GM19023 (cell line): ENCODE measurements around the gene MRGPRE.

Source experiments
- ATAC-seq: cut with Tn5 transposase; IDR thresholded peaks from one replicate; pipeline ENCODE4 v1.9.1; 2021; ENCODE audit warnings: mild to moderate bottlenecking, moderate library complexity; ENCODE audit not compliant: unreplicated experiment

The MRGPRE gene

DNA sequence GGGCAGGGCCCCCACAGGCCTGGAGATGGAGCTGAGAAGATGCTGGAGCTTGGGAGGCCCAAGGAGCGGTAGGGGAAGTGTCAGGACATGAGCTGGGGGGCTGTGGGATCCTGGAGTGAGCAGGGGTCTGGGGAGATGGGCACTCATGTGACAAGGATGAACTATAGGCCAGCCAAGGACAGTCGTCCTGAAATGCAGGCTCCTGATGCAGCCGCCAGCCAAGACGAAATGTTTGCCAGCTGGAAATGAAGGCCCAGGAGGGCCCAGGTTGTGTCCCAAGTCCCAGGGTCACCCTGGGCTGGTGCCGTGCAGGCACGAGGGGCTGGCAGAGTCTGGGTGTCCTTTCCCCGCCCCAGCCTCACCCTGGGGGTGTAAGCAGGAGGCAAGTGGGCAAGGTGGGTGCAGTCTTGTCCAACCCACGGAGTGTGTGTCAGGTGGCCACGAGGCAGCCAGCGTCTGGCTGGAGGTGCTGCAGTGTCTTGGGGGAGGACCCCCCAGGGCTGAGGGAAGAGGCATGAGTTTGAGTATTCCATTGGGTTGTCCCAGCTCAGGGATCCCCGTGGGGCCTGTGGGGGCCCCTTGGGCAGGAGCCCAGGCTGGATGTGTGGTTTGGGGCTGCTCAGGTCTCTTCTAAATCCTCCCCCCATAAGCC lies 35.0 kb downstream of the MRGPRE start:
- ATAC-seq = no peak

DNA sequence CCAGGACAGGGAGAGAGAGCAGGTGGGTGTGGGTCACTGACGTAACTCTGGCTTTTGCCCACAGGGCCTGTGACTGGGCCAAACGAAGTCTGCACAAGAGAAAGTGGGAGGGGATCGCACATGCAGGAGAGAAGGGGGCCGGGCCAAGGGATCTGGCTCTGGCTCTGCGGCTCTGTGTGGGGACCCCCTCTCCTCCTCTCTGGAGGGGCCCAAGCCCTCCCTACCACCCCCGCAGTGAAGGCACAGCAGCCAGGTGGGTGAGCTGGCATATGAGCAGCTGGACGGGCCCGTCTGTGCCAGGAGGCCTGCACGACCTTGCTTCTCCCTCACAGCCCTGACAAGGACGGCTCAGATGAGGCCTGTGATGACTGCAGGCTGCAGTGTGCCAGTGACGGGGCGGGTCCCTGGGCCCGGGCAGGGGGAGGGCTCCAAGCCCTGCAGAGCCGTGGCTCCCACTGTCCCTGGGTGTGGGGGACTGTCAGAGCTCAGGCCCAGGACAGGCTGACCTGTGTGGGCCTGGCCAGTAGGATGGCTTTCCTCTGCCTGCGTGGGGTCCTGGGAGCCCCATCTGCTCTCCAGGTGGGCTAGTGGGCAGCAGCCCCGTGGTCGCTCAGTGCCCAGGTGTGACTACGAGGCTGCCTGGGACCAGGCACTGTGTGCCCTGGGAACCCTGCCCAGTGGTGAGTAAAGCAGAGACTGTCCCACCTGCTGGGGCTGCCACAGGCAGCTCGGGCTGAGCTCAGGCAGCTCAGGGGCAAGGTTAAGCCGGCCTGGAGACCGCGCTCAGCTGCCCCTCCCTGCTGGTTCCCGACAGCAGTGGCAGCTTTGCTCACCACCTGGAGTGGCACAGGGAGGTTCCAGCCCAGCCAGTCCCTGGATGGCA lies 35.8 kb downstream of the MRGPRE start:
- no peak for ATAC-seq

DNA sequence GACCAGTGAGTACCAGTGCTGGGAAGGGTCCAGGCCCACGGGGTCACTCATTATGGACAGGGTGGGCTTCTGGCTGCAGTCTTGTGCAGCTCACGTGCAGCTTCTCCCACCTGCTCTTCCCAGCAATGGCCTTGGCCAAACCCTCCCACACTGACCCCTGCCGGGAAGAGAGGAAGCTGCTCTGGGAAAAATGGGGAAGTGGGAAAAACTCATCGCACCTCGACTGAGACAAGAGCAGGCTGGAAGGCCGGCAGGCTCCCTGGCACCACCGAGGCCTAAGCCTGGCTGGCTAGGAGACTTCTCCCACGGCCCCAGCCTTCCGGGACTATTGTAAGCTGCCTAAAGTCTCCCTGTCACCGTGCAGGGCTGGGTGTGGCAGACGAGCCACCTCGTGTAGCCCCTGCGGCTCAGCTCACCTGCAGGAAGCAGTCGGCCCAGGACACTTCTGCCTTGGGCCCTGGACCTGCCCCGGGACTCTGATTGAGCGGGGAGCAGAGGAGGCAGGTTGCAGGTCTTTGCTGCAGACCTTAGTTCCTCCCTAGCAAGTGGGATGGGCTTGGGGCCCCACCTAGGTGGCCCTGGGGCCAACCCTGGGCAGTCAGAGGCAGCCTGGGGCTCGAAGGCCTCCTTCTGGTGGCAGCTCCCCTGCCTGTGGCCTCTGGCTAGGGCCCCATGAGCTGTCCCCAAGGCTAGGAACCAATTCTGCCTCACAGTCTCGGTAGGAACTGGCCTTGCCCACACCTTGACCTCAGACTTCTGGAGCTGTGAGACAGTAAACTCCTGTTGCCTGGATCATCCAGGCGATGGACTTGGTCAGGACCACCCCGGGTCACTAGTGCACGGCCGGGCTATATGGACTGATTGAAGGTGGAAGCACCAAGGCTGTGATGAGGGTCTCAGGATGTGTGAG lies 36.7 kb downstream of the MRGPRE start:
- ATAC-seq = no peak

DNA sequence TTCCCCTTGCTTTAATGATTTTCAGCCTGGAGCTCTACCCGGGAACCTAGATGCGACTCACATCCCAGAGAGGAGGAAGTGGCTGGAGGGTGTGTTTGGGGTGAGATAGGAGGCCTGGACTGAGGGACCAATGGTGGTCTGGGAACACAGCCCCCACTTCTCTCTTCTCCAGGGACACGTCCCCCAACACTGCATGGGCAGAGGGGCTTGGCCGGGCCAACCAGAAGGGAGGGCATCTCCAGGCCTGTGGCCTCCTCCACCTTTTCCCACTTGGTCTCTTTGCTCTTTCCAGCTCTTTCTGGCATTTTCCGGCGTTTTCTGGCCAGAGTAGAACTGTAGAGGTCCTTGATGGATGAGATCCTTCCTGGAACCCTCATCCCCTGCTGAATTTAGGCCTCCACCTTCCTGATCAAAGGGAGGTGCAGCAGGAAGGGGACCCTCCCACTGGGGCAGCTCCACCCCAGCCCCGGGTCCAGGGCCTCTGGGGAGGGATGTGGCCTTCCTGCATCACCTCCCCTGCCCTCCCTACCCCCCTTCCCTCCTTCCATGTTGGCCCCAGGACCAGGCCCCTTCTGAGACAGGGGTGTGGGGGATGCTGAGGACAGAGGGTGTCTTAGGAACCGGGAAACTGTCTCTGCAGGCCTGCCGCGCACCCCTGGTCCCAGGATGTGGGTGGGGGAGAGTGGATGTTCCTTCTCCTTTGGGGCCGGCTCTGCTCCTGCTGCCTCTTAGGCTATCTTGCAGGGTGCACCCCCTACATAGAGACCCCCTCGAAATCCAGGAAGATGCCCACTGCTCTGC lies 38.0 kb downstream of the MRGPRE start:
- ATAC-seq = no peak

DNA sequence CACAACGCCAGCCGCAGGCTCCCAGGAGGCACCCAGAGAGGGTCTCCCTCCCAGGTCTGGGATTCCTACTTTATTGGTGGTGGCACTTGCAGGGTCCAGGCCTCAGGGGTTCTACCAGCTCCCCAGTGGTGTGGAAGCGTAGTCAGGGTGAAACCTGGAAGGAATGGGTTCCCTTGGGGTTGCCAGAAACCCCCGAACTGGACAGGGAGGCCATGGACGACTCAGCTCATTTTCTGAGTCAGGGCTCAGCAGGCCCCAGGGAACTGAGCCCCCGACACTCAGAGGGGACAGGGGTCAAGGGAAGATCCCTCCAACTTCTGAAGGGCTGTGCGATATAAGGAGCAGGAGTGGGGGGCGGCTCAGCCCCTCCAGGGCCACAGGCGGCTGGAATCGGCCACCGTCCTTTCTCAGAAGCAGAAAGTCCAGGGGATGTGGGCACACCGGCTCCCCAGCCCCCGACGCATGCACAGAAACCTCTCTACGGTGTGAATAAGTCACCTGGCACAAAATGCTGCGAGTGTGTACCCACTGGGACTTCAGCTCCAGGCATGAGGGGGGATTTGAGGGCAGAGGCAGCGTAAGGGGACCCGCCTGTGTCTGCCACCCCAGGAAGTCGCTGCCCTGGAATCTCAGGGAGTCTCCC lies 38.7 kb downstream of the MRGPRE start:
- no peak for ATAC-seq

- no peak for ATAC-seq
Observed at GRCh38 chr11:3192511-3193372, 39.5 kb downstream of the MRGPRE start.

- ATAC-seq = no peak
Observed at GRCh38 chr11:3191586-3192324, 40.5 kb downstream of the MRGPRE start.

- ATAC-seq = no peak
Observed at GRCh38 chr11:3190600-3190999, 41.6 kb downstream of the MRGPRE start.

- no peak for ATAC-seq
Observed at GRCh38 chr11:3189886-3190583, 42.2 kb downstream of the MRGPRE start.

GRCh38 chr11:3189196-3189843 lies 42.9 kb downstream of the MRGPRE start:
- ATAC-seq = no peak

GRCh38 chr11:3188496-3189195 lies 43.6 kb downstream of the MRGPRE start:
- no peak for ATAC-seq

- no peak for ATAC-seq
Observed at GRCh38 chr11:3186166-3186953, 45.9 kb downstream of the MRGPRE start.

- ATAC-seq = no peak
Observed at GRCh38 chr11:3184732-3185347, 47.4 kb downstream of the MRGPRE start.

DNA sequence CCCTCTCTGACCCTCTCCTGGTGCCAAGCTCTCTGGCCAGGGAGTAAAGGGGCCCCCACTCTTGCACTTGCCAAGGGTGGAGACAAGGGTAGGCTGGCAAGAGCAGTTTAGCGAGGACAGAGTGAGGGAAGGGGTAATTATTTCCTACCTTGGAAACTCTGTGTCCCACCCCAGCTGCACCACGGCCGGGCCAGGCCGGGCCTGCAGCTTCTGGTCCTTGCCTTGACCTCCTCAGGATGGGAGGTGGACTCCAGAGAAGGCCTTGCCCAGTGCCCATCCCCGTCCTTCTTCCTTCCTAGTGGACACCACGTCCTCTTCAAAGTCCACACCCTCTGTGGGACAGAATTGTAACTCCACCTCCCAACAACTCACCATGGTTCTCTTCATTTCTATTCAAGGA lies 48.7 kb downstream of the MRGPRE start:
- no peak for ATAC-seq

DNA sequence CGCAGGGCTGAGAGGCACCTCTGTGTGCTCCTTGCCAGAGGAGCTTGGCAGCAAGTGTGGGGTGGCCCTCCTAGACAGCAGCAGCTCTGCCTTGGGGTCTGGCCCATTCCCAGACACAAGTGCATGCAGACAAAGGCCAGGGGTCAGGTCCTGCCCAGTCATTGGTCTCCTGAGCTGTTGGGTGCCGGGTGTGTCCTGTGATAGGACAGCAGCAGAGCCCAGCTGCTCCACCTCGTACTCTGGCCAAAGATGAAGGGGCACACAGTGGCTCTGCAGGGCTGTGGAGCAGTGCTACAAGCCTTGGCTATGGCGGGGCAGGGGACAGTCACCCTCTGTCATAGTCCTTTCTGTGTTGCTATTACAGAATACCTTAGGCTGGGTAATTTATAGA lies 49.8 kb downstream of the MRGPRE start:
- no peak for ATAC-seq
